Measurements from ENCODE around the gene FOXJ1. TPM values are rescaled to one million over a fixed set of nuclear protein-coding genes. Genes with fewer than 3 reads are reported as not detected.
"Not testable (repeated sequence)": the region's sequence is repeated elsewhere in the genome, so short reads cannot be mapped to it uniquely, and the experiment has no call there.

FOXJ1 gene
- total RNA-seq, 1 experiment from 2014 or later = 4.0 TPM

GRCh38 chr17:76188213-76189016, 47.4 kb upstream of the FOXJ1 start:
- Histone ChIP-seq H3K27ac (ENCODE audit: insufficient read length, low read depth, low read length) (no peak overlapping the region), H2BK12ac (ENCODE audit: insufficient read length, low read depth, low read length) (no peak overlapping the region), H2BK20ac (ENCODE audit: low read depth, low read length, poor library complexity, severe bottlenecking) (no peak overlapping the region), H4K8ac (replicated peaks; ENCODE audit: insufficient read length, low read depth, low read length) (no peak overlapping the region), H4K5ac (ENCODE audit: insufficient read length, low read depth, low read length) (no peak overlapping the region), H3K4ac (ENCODE audit: low read depth, low read length) (no peak overlapping the region), H3K56ac (ENCODE audit: insufficient read length, low read depth, low read length) (no peak overlapping the region), H3K18ac (ENCODE audit: insufficient read length, low read depth, low read length) (no peak overlapping the region), H4K91ac (ENCODE audit: insufficient read length, low read depth, low read length) (no peak overlapping the region), H3K4me1 (ENCODE audit: insufficient read depth, low read length) (no peaks in the 10 kb centered on the region; the same call in 1 of the 2 replicates), H3K23me2 (ENCODE audit: insufficient read length, low read depth, low read length, poor library complexity, severe bottlenecking) (no peaks in the 10 kb centered on the region), H3K9me3 (ENCODE audit: control insufficient read depth, low read depth, low read length) (no peaks in the 10 kb centered on the region), H3K4me2 (ENCODE audit: insufficient read depth, insufficient read length, low read length) (no peak overlapping the region), H2BK15ac (ENCODE audit: low read depth, low read length) (no peak overlapping the region), H3K23ac (ENCODE audit: insufficient read length, low read depth, low read length) (no peak overlapping the region), H3K9ac (ENCODE audit: extremely low read depth, insufficient read length, low read length) (no peak overlapping the region), H3K27me3 (ENCODE audit: insufficient read depth, low read length) (no peaks in the 10 kb centered on the region), H2BK5ac (ENCODE audit: insufficient read length, low read length) (no peak overlapping the region), H3T11ph (ENCODE audit: low read length) (no peak overlapping the region), H2AFZ (ENCODE audit: low read length) (no peak overlapping the region), H3K79me1 (ENCODE audit: insufficient read depth, low read depth, low read length, poor library complexity, severe bottlenecking) (no peaks in the 10 kb centered on the region), H4K20me1 (ENCODE audit: control insufficient read depth, insufficient read depth, insufficient read length) (no peaks in the 10 kb centered on the region), H3K14ac (ENCODE audit: insufficient read depth, low read length) (no peak overlapping the region; the same call in 1 of the 2 replicates), H3K79me2 (ENCODE audit: insufficient read depth, low read length) (no peaks in the 10 kb centered on the region), H2BK120ac (ENCODE audit: low read depth, low read length, poor library complexity, severe bottlenecking) (no peak overlapping the region), H2AK5ac (ENCODE audit: insufficient read length, low read length) (no peak overlapping the region)
- Mint-ChIP-seq H3K27me3 (ENCODE audit: low read depth) (no peaks in the 10 kb centered on the region; the same call in 1 of the 2 replicates), H3K4me1 (peaks cover 15 to 21% of the 10 kb centered on the region in 2 experiments), H3K36me3 (ENCODE audit: insufficient read depth in 1 of 3, low read depth in 3 of 3) (no peaks in the 10 kb centered on the region), H3K4me3 (no peak overlapping the region), H3K27ac (no peak overlapping the region), H3K9me3 (no peaks in the 10 kb centered on the region)
- no peak for TF ChIP-seq CTCF (conservative IDR thresholded peaks at IDR 0.05)
- DNase-seq = no peak
- no CpG with 5 or more reads among the region's 4 CpGs for WGBS (ENCODE audit: extremely low coverage, insufficient read length, low lambda C conversion rate)

- not testable (repeated sequence) for H3K9me3 ChIP-seq (ENCODE audit: control insufficient read depth, low read depth, low read length); H2BK5ac ChIP-seq (ENCODE audit: insufficient read length, low read length); H3K79me2 ChIP-seq (ENCODE audit: insufficient read depth, low read length); H3K23me2 ChIP-seq (ENCODE audit: insufficient read length, low read depth, low read length, poor library complexity, severe bottlenecking); H3K27ac Mint-ChIP-seq; H3K18ac ChIP-seq (ENCODE audit: insufficient read length, low read depth, low read length); H3T11ph ChIP-seq (ENCODE audit: low read length); H2AFZ ChIP-seq (ENCODE audit: low read length); H2BK120ac ChIP-seq (ENCODE audit: low read depth, low read length, poor library complexity, severe bottlenecking); H3K4me3 Mint-ChIP-seq; H3K27me3 Mint-ChIP-seq (ENCODE audit: low read depth); H3K79me1 ChIP-seq (ENCODE audit: insufficient read depth, low read depth, low read length, poor library complexity, severe bottlenecking); H2BK15ac ChIP-seq (ENCODE audit: low read depth, low read length); DNase-seq; H3K23ac ChIP-seq (ENCODE audit: insufficient read length, low read depth, low read length); H3K9me3 Mint-ChIP-seq; H3K56ac ChIP-seq (ENCODE audit: insufficient read length, low read depth, low read length); H3K36me3 Mint-ChIP-seq (ENCODE audit: insufficient read depth in 1 of 3, low read depth in 3 of 3); H2AK5ac ChIP-seq (ENCODE audit: insufficient read length, low read length); H4K5ac ChIP-seq (ENCODE audit: insufficient read length, low read depth, low read length); H4K20me1 ChIP-seq (ENCODE audit: control insufficient read depth, insufficient read depth, insufficient read length); H3K4me2 ChIP-seq (ENCODE audit: insufficient read depth, insufficient read length, low read length); H3K4me1 ChIP-seq (ENCODE audit: insufficient read depth, low read length); H2BK12ac ChIP-seq (ENCODE audit: insufficient read length, low read depth, low read length); H3K4ac ChIP-seq (ENCODE audit: low read depth, low read length); H3K27me3 ChIP-seq (ENCODE audit: insufficient read depth, low read length); H3K14ac ChIP-seq (ENCODE audit: insufficient read depth, low read length); H4K8ac ChIP-seq (replicated peaks; ENCODE audit: insufficient read length, low read depth, low read length); H3K27ac ChIP-seq (ENCODE audit: insufficient read length, low read depth, low read length); H2BK20ac ChIP-seq (ENCODE audit: low read depth, low read length, poor library complexity, severe bottlenecking); H4K91ac ChIP-seq (ENCODE audit: insufficient read length, low read depth, low read length); H3K9ac ChIP-seq (ENCODE audit: extremely low read depth, insufficient read length, low read length)
- H3K4me1 Mint-ChIP-seq = peaks cover 9 to 11% of the 10 kb centered on the region in 2 experiments
- no CpG with 5 or more reads among the region's 2 CpGs for WGBS (ENCODE audit: extremely low coverage, insufficient read length, low lambda C conversion rate)
These were observed 45.7 kb upstream of the FOXJ1 start for GRCh38 chr17:76186774-76187173.

Measured in H9 (cell line).